Vagina (tissue), 2 donors: ENCODE results near the gene NCAPG. TPM values are rescaled to one million over a fixed set of nuclear protein-coding genes. Genes with fewer than 3 reads are reported as not detected.

Experiments used
- DNase-seq, 2 donors: peaks; one replicate each; pipeline ENCODE4 v3.0.0-alpha.2; 2017; ENCODE audit errors: extremely low spot score in 2 of 2
- H3K27ac ChIP-seq: fragments of 200-600 bp; sonication (generic); one replicate; pipeline ENCODE4 v1.5.1; 2019
- H3K27me3 ChIP-seq: fragments of 200-600 bp; sonication (generic); one replicate; pipeline ENCODE4 v1.5.1; 2019
- H3K36me3 ChIP-seq, 2 donors: fragments of 200-600 bp; sonication (generic); one replicate each; pipeline ENCODE4 v1.5.1; 2017 to 2019
- H3K4me1 ChIP-seq: fragments of 200-600 bp; sonication (generic); one replicate; pipeline ENCODE4 v1.5.1; 2019
- H3K4me3 ChIP-seq, 2 donors: fragments of 200-600 bp; sonication (generic); 1 replicate in 1 of 2; 2 replicates in 1 of 2; pipeline ENCODE4 v1.5.1; 2016 to 2019
- H3K9me3 ChIP-seq: fragments of 200-600 bp; sonication (generic); one replicate; pipeline ENCODE4 v1.5.1; 2019
- CTCF ChIP-seq, 3 experiments: fragments of 450-650 bp in 2 of 3; fragments of 200-600 bp in 1 of 3; sonication (generic) in 1 of 3; IDR thresholded peaks; one replicate each; pipeline ENCODE4 v1.5.1; 2017 to 2019; ENCODE audit warnings: antibody characterized with exemption in 3 of 3, mild to moderate bottlenecking in 2 of 3, moderate library complexity in 2 of 3
- POLR2A ChIP-seq, 2 donors: fragments of 450-650 bp; IDR thresholded peaks; one replicate each; pipeline ENCODE4 v1.6.1; 2017; ENCODE audit warnings: antibody characterized with exemption in 2 of 2, mild to moderate bottlenecking in 2 of 2, moderate library complexity in 2 of 2
- POLR2AphosphoS5 ChIP-seq, 2 donors: sonication (generic); formaldehyde crosslinking; IDR thresholded peaks; one replicate each; pipeline ENCODE4 v1.9.0; 2017; ENCODE audit warnings: antibody characterized with exemption in 2 of 2, mild to moderate bottlenecking in 2 of 2, low read depth in 1 of 2; ENCODE audit not compliant: insufficient read depth in 1 of 2
- intact Hi-C: fragments of 100-400 bp; cut with DNase I; formaldehyde crosslinking; loops from one replicate; pipeline ENCODE4 v1.15.1; 2023
- total RNA-seq: library from RNA; depleted of rRNA; stranded (reverse); fragments of >200 nt; gene quantifications from one replicate; pipeline ENCODE4 v1.2.3, GENCODE V29; 2016

Gene NCAPG
- total RNA-seq, 1 donor from 2014 or later: 1.5 TPM

DNA sequence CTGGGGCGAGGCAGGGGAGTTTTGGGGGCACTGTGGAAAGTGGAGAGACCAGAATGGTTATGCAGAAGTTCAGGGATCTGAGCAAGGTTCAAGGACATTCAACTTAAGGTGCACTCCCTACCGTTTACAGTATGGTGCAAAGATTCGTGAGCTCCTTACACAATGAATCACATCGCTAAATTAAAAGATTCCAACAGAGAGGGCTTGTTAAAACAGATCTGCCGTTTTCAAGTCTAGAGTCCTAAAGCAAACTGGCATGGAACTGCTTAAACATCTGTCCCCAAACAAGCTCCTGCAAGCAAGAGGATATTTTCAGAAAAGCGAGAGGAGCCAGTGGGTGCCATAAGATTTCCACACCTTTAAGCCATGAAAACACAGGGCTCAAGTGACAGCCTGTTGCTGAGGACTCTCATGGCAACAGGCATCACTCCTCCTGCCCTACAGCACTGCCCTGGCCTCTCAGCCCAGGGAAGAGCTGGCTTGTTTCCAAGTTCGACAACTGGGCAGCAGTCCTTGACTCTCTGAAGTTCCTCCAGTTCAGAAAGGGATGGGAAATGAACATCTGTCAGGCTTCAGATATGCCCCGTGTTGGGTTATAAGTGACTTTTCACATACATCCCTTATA lies 39.4 kb upstream of the NCAPG start:
- Histone ChIP-seq H3K9me3 (no peaks in the 10 kb centered on the region), H3K4me3 (no peak overlapping the region), H3K36me3 (no peaks in the 10 kb centered on the region), H3K4me1 (no peaks in the 10 kb centered on the region), H3K27ac (no peak overlapping the region), H3K27me3 (no peaks in the 10 kb centered on the region)
- TF ChIP-seq POLR2AphosphoS5 (IDR thresholded peaks at IDR 0.05; ENCODE audit: insufficient read depth in 1 of 2, low read depth in 1 of 2): no peak
- no peak for TF ChIP-seq POLR2A (IDR thresholded peaks at IDR 0.05)
- TF ChIP-seq CTCF (IDR thresholded peaks at IDR 0.05): no peak
- intact Hi-C loops: no loop called here
- no peak for DNase-seq

DNA sequence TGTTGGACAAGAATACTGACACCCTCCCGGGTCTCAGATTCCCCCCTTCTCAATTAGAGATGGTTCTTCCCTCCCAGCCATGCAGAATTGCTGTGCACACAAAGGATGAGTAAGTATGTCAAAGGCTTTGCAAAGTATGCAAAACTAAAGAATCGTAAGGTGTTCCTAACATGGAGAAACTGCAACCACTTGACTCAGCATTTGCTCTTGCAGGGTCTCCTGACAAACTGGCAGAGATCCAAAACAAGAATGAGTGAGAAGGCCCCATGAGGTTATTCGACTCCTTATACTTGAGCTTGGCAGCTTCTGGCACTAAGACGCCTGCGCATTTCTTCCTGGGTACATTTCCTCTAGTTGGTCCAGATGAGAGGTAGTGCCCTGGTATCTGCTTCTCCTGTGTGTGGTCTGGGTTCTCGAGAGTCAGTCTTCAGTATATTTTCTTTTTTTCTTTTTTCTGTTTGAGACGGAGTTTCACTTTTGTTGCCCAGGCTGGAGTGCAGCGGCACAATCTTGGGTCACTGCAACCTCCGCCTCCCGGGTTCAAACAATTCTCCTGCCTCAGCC lies 37.6 kb upstream of the NCAPG start:
- Histone ChIP-seq H3K27me3 (no peaks in the 10 kb centered on the region), H3K4me3 (no peak overlapping the region), H3K36me3 (no peaks in the 10 kb centered on the region), H3K9me3 (no peaks in the 10 kb centered on the region), H3K4me1 (no peaks in the 10 kb centered on the region), H3K27ac (no peak overlapping the region)
- no peak for TF ChIP-seq POLR2AphosphoS5 (IDR thresholded peaks at IDR 0.05; ENCODE audit: insufficient read depth in 1 of 2, low read depth in 1 of 2)
- no peak for TF ChIP-seq POLR2A (IDR thresholded peaks at IDR 0.05)
- no peak for TF ChIP-seq CTCF (IDR thresholded peaks at IDR 0.05)
- DNase-seq: no peak
- intact Hi-C loops: no loop called here

GRCh38 chr4:17778431-17778830 lies 32.3 kb upstream of the NCAPG start:
- peaks cover 19% of the 10 kb centered on the region for H3K4me1 ChIP-seq
- H3K36me3 ChIP-seq: no peaks in the 10 kb centered on the region
- TF ChIP-seq POLR2AphosphoS5 (IDR thresholded peaks at IDR 0.05; ENCODE audit: insufficient read depth in 1 of 2, low read depth in 1 of 2): no peak
- no peak for TF ChIP-seq POLR2A (IDR thresholded peaks at IDR 0.05)
- no peak for TF ChIP-seq CTCF (IDR thresholded peaks at IDR 0.05)
- no peak overlapping the region for H3K27ac ChIP-seq
- no peak for DNase-seq
- no peaks in the 10 kb centered on the region for H3K9me3 ChIP-seq
- no peak overlapping the region for H3K4me3 ChIP-seq
- intact Hi-C loops: no loop called here
- no peaks in the 10 kb centered on the region for H3K27me3 ChIP-seq

DNA sequence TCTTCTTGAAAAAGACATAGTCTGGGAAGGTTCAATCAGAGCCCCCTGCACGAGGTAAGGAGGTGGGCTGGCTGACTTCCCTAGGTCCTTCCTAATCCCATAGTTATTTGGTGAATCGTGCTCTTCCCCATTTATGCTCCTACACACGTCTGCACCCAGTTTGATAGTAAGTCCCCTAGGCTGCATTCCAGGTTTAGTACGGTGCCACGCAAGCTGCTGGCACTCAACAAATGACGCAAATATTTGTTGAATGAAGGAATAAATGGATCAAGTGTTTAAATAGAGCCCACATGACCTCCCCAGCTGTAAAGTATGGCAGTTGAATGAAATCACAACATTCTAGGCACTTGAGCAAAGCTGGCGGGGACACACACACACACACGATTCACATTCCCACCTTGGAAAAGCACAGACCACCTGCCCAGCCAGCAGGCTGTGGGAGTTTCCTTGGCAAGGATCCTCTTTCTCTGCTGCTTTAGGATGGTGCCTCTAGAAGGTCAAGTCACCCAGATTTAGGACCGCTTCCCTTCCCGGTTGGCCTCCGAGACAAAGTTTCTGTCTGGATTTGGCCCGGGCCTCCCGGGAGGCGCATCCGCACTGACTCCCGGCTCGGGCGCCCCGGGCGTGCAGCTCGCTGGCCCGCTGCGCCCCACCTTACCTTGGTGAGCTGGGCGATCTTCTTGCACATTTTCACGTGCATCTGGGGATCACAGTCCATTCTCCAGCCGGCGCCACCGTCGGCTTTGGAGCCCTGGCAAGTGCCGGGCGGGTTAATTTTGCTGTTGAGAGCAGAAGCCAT lies 30.1 kb upstream of the NCAPG start:
- no peaks in the 10 kb centered on the region for H3K36me3 ChIP-seq
- H3K27me3 ChIP-seq: no peaks in the 10 kb centered on the region
- no peaks in the 10 kb centered on the region for H3K9me3 ChIP-seq
- no peak for DNase-seq
- intact Hi-C loops: no loop called here
- H3K4me3 ChIP-seq: peak overlapping the region; percentile 35
- TF ChIP-seq CTCF (IDR thresholded peaks at IDR 0.05): no peak
- no peak for TF ChIP-seq POLR2AphosphoS5 (IDR thresholded peaks at IDR 0.05; ENCODE audit: insufficient read depth in 1 of 2, low read depth in 1 of 2)
- no peak for TF ChIP-seq POLR2A (IDR thresholded peaks at IDR 0.05)
- peaks cover 19% of the 10 kb centered on the region for H3K4me1 ChIP-seq
- no peak overlapping the region for H3K27ac ChIP-seq
